KMS-11 (cell line): Measurements from ENCODE around the gene PPP1R12A.

Source experiments
- H2AFZ ChIP-seq: fragments of 200-600 bp; sonication (generic); 2 replicates; pipeline ENCODE4 v1.6.1; 2016; ENCODE audit warnings: antibody characterized with exemption, mixed run types, low read depth
- H3K27ac ChIP-seq: fragments of 200-600 bp; sonication (generic); 2 replicates; pipeline ENCODE4 v1.6.1; 2016; ENCODE audit warnings: mild to moderate bottlenecking, mixed run types
- H3K27me3 ChIP-seq: fragments of 200-600 bp; sonication (generic); 2 replicates; pipeline ENCODE4 v1.6.1; 2017; ENCODE audit warnings: mild to moderate bottlenecking, low read depth, mixed run types, moderate library complexity; ENCODE audit not compliant: insufficient read depth
- H3K36me3 ChIP-seq: fragments of 200-600 bp; sonication (generic); 2 replicates; pipeline ENCODE4 v1.6.1; 2017; ENCODE audit warnings: mild to moderate bottlenecking, mixed run types; ENCODE audit not compliant: insufficient read depth
- H3K4me1 ChIP-seq: fragments of 200-600 bp; sonication (generic); 2 replicates; pipeline ENCODE4 v1.6.1; 2016; ENCODE audit warnings: mild to moderate bottlenecking, low read depth, mixed run types; ENCODE audit not compliant: poor library complexity, severe bottlenecking
- H3K4me2 ChIP-seq: fragments of 200-600 bp; sonication (generic); 2 replicates; pipeline ENCODE4 v1.7.0; 2016; ENCODE audit warnings: mild to moderate bottlenecking, mixed run types
- H3K4me3 ChIP-seq: fragments of 200-600 bp; sonication (generic); IDR thresholded peaks from 2 replicates; pipeline ENCODE4 v1.6.1; 2017; ENCODE audit warnings: low read depth, low read length, mixed read lengths; ENCODE audit not compliant: insufficient read depth
- H3K79me2 ChIP-seq: fragments of 200-600 bp; sonication (generic); 2 replicates; pipeline ENCODE4 v1.6.1; 2016; ENCODE audit warnings: low read depth, mixed run types; ENCODE audit not compliant: insufficient read depth
- H3K9ac ChIP-seq: fragments of 200-600 bp; sonication (generic); 2 replicates; pipeline ENCODE4 v1.6.1; 2016; ENCODE audit warnings: mild to moderate bottlenecking, mixed run types
- H4K20me1 ChIP-seq: fragments of 200-600 bp; sonication (generic); 2 replicates; pipeline ENCODE4 v1.6.1; 2016; ENCODE audit warnings: mild to moderate bottlenecking, mixed run types; ENCODE audit not compliant: insufficient read depth
- CTCF ChIP-seq: fragments of 200-600 bp; sonication (generic); conservative IDR thresholded peaks from 2 replicates; pipeline ENCODE4 v1.6.1; 2017; ENCODE audit warnings: low read depth, mild to moderate bottlenecking, antibody characterized with exemption, low read length, moderate library complexity, mixed read lengths

The PPP1R12A gene

GRCh38 chr12:79891506-79892162, 43.3 kb downstream of the PPP1R12A start:
- no peaks in the 10 kb centered on the region for H3K36me3 ChIP-seq
- H3K79me2 ChIP-seq: peaks cover 100% of the 10 kb centered on the region
- no peak overlapping the region for H3K4me3 ChIP-seq
- H2AFZ ChIP-seq: no peak overlapping the region
- TF ChIP-seq CTCF: no peak
- H3K27ac ChIP-seq: no peak overlapping the region
- no peaks in the 10 kb centered on the region for H3K27me3 ChIP-seq
- H4K20me1 ChIP-seq: peaks cover 81% of the 10 kb centered on the region
- H3K4me1 ChIP-seq: peaks cover 77% of the 10 kb centered on the region
- no peak overlapping the region for H3K4me2 ChIP-seq
- no peak overlapping the region for H3K9ac ChIP-seq

GRCh38 chr12:79887890-79888289, 47.0 kb downstream of the PPP1R12A start:
- H3K36me3 ChIP-seq: no peaks in the 10 kb centered on the region
- H3K9ac ChIP-seq: no peak overlapping the region
- H3K4me3 ChIP-seq: no peak overlapping the region
- H3K27me3 ChIP-seq: no peaks in the 10 kb centered on the region
- no peak for TF ChIP-seq CTCF
- peaks cover 90% of the 10 kb centered on the region for H3K4me1 ChIP-seq
- no peak overlapping the region for H3K4me2 ChIP-seq
- peaks cover 69% of the 10 kb centered on the region for H4K20me1 ChIP-seq
- H2AFZ ChIP-seq: no peak overlapping the region
- H3K79me2 ChIP-seq: peaks cover 100% of the 10 kb centered on the region
- H3K27ac ChIP-seq: no peak overlapping the region

GRCh38 chr12:79886917-79887519, 47.9 kb downstream of the PPP1R12A start:
- no peaks in the 10 kb centered on the region for H3K27me3 ChIP-seq
- H3K4me3 ChIP-seq: no peak overlapping the region
- TF ChIP-seq CTCF: peak; percentile 90
- no peak overlapping the region for H3K9ac ChIP-seq
- H3K27ac ChIP-seq: no peak overlapping the region
- H3K36me3 ChIP-seq: no peaks in the 10 kb centered on the region
- H4K20me1 ChIP-seq: peaks cover 72% of the 10 kb centered on the region
- peaks cover 87% of the 10 kb centered on the region for H3K4me1 ChIP-seq
- no peak overlapping the region for H3K4me2 ChIP-seq
- H3K79me2 ChIP-seq: peaks cover 100% of the 10 kb centered on the region
- no peak overlapping the region for H2AFZ ChIP-seq

- H4K20me1 ChIP-seq: peaks cover 77% of the 10 kb centered on the region
- no peak overlapping the region for H3K9ac ChIP-seq
- H3K4me2 ChIP-seq: no peak overlapping the region
- H3K27ac ChIP-seq: no peak overlapping the region
- H3K27me3 ChIP-seq: no peaks in the 10 kb centered on the region
- H3K36me3 ChIP-seq: no peaks in the 10 kb centered on the region
- no peak overlapping the region for H2AFZ ChIP-seq
- peaks cover 100% of the 10 kb centered on the region for H3K79me2 ChIP-seq
- peaks cover 89% of the 10 kb centered on the region for H3K4me1 ChIP-seq
- TF ChIP-seq CTCF: no peak
- no peak overlapping the region for H3K4me3 ChIP-seq
Observed at GRCh38 chr12:79885911-79886490, 48.9 kb downstream of the PPP1R12A start.
